Astrocyte (in vitro differentiated cells and primary cell): Measurements from ENCODE around the gene CLASP1. TPM values are rescaled to one million over a fixed set of nuclear protein-coding genes. Genes with fewer than 3 reads are reported as not detected.

ENCODE experiments used
- DNase-seq: peaks from one replicate; pipeline ENCODE4 v3.0.0-alpha.2; 2010; ENCODE audit warnings: low read depth
- FAIRE-seq: peaks from 2 replicates; lab custom pipeline; 2011; peaks lifted over from hg19 to GRCh38; lab: Jason Lieb, UNC
- H2AFZ ChIP-seq: 2 replicates; pipeline ENCODE4 v1.6.0; 2012; ENCODE audit warnings: low read depth, low read length, inconsistent platforms
- H3K27ac ChIP-seq: 2 replicates; pipeline ENCODE4 v1.5.1; 2011; ENCODE audit warnings: low read depth, low read length, inconsistent platforms
- H3K27me3 ChIP-seq: 2 replicates; pipeline ENCODE4 v1.6.0; 2011; ENCODE audit warnings: low read length, inconsistent platforms; ENCODE audit not compliant: insufficient read depth
- H3K36me3 ChIP-seq: 2 replicates; pipeline ENCODE4 v1.5.1; 2011; ENCODE audit warnings: low read length, inconsistent platforms; ENCODE audit not compliant: insufficient read depth
- H3K4me1 ChIP-seq: 2 replicates; pipeline ENCODE4 v1.5.1; 2011; ENCODE audit warnings: low read length, inconsistent platforms; ENCODE audit not compliant: insufficient read depth
- H3K4me2 ChIP-seq: 2 replicates; pipeline ENCODE4 v1.6.0; 2012; ENCODE audit warnings: low read length, inconsistent platforms
- H3K4me3 ChIP-seq: 2 replicates; pipeline ENCODE4 v1.5.1; 2011; ENCODE audit warnings: low read depth, mild to moderate bottlenecking, low read length, inconsistent platforms; ENCODE audit not compliant: insufficient read depth
- H3K79me2 ChIP-seq: 2 replicates; pipeline ENCODE4 v1.6.0; 2012; ENCODE audit warnings: mild to moderate bottlenecking, low read length, inconsistent platforms; ENCODE audit not compliant: insufficient read depth
- H3K9ac ChIP-seq: 2 replicates; pipeline ENCODE4 v1.6.0; 2012; ENCODE audit warnings: mild to moderate bottlenecking, low read length, inconsistent platforms
- H3K9me3 ChIP-seq: 2 replicates; pipeline ENCODE4 v1.5.1; 2012; ENCODE audit warnings: low read depth, mild to moderate bottlenecking, low read length, inconsistent platforms; ENCODE audit not compliant: insufficient read depth
- H4K20me1 ChIP-seq: 2 replicates; pipeline ENCODE4 v1.6.0; 2012; ENCODE audit warnings: low read length, inconsistent platforms; ENCODE audit not compliant: insufficient read depth
- H3K27ac Mint-ChIP-seq: one replicate; pipeline ENCODE4 v1.8.0; 2021; ENCODE audit warnings: mild to moderate bottlenecking, mixed read lengths; ENCODE audit not compliant: unreplicated experiment
- H3K27me3 Mint-ChIP-seq: one replicate; pipeline ENCODE4 v1.8.0; 2021; ENCODE audit warnings: low read depth, mixed read lengths; ENCODE audit not compliant: unreplicated experiment
- H3K36me3 Mint-ChIP-seq: one replicate; pipeline ENCODE4 v1.8.0; 2021; ENCODE audit warnings: low read depth, mixed read lengths; ENCODE audit not compliant: unreplicated experiment
- H3K4me1 Mint-ChIP-seq: one replicate; pipeline ENCODE4 v1.8.0; 2021; ENCODE audit warnings: low read depth, mixed read lengths; ENCODE audit not compliant: unreplicated experiment
- H3K4me3 Mint-ChIP-seq: one replicate; pipeline ENCODE4 v1.8.0; 2021; ENCODE audit warnings: mild to moderate bottlenecking, moderate library complexity, mixed read lengths; ENCODE audit not compliant: unreplicated experiment
- H3K9me3 Mint-ChIP-seq: one replicate; pipeline ENCODE4 v1.8.0; 2021; ENCODE audit warnings: mild to moderate bottlenecking, mixed read lengths; ENCODE audit not compliant: unreplicated experiment
- CTCF ChIP-seq: IDR thresholded peaks from 2 replicates; pipeline ENCODE4 v1.5.1; 2011; ENCODE audit warnings: low read depth, mild to moderate bottlenecking, inconsistent platforms, low read length, moderate library complexity; ENCODE audit not compliant: insufficient read depth
- EZH2 ChIP-seq: IDR thresholded peaks from 2 replicates; pipeline ENCODE4 v1.6.1; 2012; ENCODE audit warnings: mild to moderate bottlenecking, low read length, inconsistent platforms; ENCODE audit not compliant: insufficient read depth
- total RNA-seq: library from RNA; stranded (reverse); gene quantifications from 2 replicates; pipeline ENCODE4 v1.2.1, GENCODE V29; 2021

CLASP1 gene
- total RNA-seq, 1 donor from 2014 or later: 56.7 TPM

DNA sequence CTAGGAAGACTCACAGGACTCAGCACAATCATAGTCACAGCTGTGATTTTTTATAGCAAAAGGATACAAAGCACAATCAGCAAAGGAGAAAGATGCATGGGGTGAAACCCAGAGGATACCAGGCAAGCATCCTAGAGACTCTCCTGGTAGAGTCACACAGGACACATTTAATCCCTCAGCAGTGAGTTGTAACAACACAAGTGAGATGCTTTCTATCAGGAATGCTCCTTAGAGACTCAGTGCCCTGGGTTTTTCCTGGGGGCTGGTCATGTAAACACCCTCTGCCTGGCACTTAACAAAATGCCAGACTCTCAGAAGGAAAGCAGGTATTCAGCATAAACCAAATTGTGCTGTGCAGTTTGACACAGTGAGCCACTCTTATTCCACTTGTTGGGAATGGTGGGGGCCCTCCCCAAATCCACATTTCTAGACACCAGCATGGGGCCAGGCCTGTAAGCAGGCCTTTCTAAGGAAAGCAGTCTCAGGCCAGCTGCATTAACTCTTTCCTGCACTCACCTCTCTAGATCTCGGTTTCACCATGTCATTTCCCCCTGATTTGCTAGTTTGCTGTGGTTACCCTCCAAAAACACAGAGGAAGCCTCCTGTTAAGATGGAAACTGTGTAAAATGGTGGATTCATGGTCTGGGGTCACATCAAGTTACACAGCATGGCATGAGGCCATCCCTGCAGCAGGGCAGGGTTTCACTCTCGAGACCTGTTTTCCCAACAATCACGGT, 135.5 kb downstream of the CLASP1 start:
- Histone ChIP-seq H3K9ac (no peak overlapping the region), H3K36me3 (peaks cover 15% of the 10 kb centered on the region), H4K20me1 (peaks cover 3% of the 10 kb centered on the region), H3K4me1 (no peaks in the 10 kb centered on the region), H3K9me3 (no peaks in the 10 kb centered on the region), H3K4me3 (no peak overlapping the region), H3K4me2 (no peak overlapping the region), H2AFZ (no peak overlapping the region), H3K27me3 (no peaks in the 10 kb centered on the region), H3K79me2 (peaks cover 14% of the 10 kb centered on the region), H3K27ac (no peak overlapping the region)
- no peaks in the 10 kb centered on the region for H3K27me3 Mint-ChIP-seq
- H3K36me3 Mint-ChIP-seq: peaks cover 8% of the 10 kb centered on the region
- FAIRE-seq (no peak), DNase-seq (no peak)
- no peaks in the 10 kb centered on the region for H3K9me3 Mint-ChIP-seq
- TF ChIP-seq CTCF (no peak), EZH2 (no peak)
- no peaks in the 10 kb centered on the region for H3K4me1 Mint-ChIP-seq
- H3K4me3 Mint-ChIP-seq: no peak overlapping the region
- H3K27ac Mint-ChIP-seq: no peak overlapping the region

DNA sequence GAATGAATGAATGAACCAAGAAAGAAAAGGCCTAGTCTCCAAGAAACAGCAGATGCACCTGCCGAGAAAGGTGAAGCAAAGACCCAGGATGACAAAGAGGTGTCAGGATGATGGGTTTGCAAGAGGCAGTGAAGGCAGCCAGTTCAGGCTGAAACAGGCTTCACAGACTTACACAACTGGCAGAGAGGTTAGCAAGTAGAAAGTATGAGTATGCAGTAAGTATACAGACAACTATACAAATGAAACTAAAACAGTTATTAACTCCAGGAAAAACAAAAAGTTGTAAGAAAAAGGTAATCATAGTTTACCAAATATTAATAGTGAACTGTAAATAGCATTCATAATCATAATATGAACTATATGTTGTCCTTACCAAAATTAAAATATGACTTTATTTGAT, 138.4 kb downstream of the CLASP1 start:
- no peaks in the 10 kb centered on the region for H3K9me3 Mint-ChIP-seq
- FAIRE-seq: no peak
- H3K36me3 Mint-ChIP-seq: peaks cover 6% of the 10 kb centered on the region

More for the DNA sequence above, 138.4 kb downstream of the CLASP1 start:
- no peak for TF ChIP-seq EZH2
- TF ChIP-seq CTCF: no peak
- H3K79me2 ChIP-seq: peaks cover 37% of the 10 kb centered on the region
- Mint-ChIP-seq H3K27ac (no peak overlapping the region), H3K4me1 (peaks cover 4% of the 10 kb centered on the region), H3K4me3 (no peak overlapping the region), H3K27me3 (no peaks in the 10 kb centered on the region)
- H3K4me3 ChIP-seq: no peak overlapping the region
- H3K9ac ChIP-seq: no peak overlapping the region
- H3K9me3 ChIP-seq: no peaks in the 10 kb centered on the region
- no peaks in the 10 kb centered on the region for H3K27me3 ChIP-seq
- no peak overlapping the region for H3K4me2 ChIP-seq
- peaks cover 11% of the 10 kb centered on the region for H3K36me3 ChIP-seq
- H3K27ac ChIP-seq: no peak overlapping the region
- no peaks in the 10 kb centered on the region for H4K20me1 ChIP-seq
- DNase-seq: no peak
- H2AFZ ChIP-seq: no peak overlapping the region
- no peaks in the 10 kb centered on the region for H3K4me1 ChIP-seq
